ENCODE results near the gene C4BPB. TPM values are rescaled to one million over a fixed set of nuclear protein-coding genes. Genes with fewer than 3 reads are reported as not detected.
A peak's percentile ranks its signal among the peaks of the same experiment; 100 is the strongest.

The C4BPB gene
- total and polyA plus RNA-seq, 2 experiments from 2014 or later, result not detected

DNA sequence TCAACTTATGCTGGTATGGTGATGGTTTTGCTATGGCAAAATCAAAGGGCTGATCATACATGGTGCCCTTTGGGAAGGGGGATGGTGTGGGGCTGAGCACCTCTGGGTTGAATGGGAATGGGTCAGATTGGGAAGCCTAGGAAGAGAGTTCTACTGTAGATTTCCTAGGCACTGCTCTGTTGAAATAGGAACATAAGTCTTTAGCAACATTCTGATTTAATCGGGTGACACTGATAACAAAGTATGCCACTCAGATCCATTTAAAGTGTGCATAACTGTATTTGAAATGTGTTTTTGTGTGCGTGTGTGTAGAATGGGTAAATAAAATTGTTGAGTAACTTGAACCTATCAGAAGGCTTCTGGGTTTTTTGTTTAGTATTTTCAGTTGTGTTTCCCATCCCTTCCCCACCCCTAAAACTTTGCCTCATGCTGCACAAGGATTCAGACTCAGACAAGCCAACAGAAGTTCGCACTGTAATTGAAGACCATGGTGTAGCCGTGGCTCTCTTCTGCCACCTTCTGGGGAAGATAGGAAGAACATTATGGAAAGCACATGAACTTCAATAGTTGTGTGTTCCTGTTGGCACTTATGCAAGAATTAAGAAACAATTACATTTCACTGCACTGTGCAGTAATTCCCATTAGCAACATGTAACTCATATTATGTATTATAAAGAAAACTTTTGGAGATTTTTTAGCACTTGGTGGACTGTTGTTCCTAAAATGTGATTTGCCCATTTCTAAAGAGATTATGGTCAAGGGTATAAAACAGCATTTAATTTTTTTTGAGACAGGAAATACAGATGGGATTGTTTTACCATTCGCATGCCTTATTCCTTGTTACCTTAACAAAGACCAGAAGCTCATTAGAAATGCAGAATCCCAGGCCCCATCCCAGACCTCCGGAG is 10.9 kb upstream of the C4BPB start:
- H2AFZ ChIP-seq, result no peak overlapping the region
- H3F3A ChIP-seq (ENCODE audit: insufficient read depth), result no peaks in the 10 kb centered on the region
- H3K9me2 ChIP-seq (ENCODE audit: insufficient read depth), result no peaks in the 10 kb centered on the region
- no peak for TF ChIP-seq EZH2 (IDR thresholded peaks at IDR 0.05; ENCODE audit: insufficient read depth, poor library complexity, severe bottlenecking)
- TF ChIP-seq EZH2phosphoT487 (IDR thresholded peaks at IDR 0.05; ENCODE audit: insufficient read depth, low read depth), result no peak
- peak; percentile 75 for DNase-seq
- H3K27me3 ChIP-seq (replicated peaks; ENCODE audit: insufficient read depth), result 0 out of 2 replicates have a peak, but pooled peaks cover 3% of the 10 kb centered on the region
- no peaks in the 10 kb centered on the region for H3K9me3 ChIP-seq (ENCODE audit: low read depth)
- WGBS, 2 experiments (ENCODE audit: low coverage in 1 of 2, low lambda C conversion rate in 2 of 2, missing lambda C conversion rate in 2 of 2), result 40 to 43% methylated on average over 6 of the region's 6 CpGs
- in situ Hi-C loops (cut with MboI), result no loop called here
- no peak overlapping the region for H3K4me3 ChIP-seq
- no peaks in the 10 kb centered on the region for H3K36me3 ChIP-seq (ENCODE audit: low read depth)
- no peaks in the 10 kb centered on the region for H4K20me1 ChIP-seq (ENCODE audit: insufficient read depth)
- H3K9ac ChIP-seq, result no peak overlapping the region
- no peaks in the 10 kb centered on the region for H3K79me2 ChIP-seq (ENCODE audit: insufficient read depth)
- H3K27ac ChIP-seq, result no peak overlapping the region
- H3K4me2 ChIP-seq (ENCODE audit: unreplicated experiment), result no peak overlapping the region
- no peaks in the 10 kb centered on the region for H3K4me1 ChIP-seq (ENCODE audit: insufficient read depth)

DNA sequence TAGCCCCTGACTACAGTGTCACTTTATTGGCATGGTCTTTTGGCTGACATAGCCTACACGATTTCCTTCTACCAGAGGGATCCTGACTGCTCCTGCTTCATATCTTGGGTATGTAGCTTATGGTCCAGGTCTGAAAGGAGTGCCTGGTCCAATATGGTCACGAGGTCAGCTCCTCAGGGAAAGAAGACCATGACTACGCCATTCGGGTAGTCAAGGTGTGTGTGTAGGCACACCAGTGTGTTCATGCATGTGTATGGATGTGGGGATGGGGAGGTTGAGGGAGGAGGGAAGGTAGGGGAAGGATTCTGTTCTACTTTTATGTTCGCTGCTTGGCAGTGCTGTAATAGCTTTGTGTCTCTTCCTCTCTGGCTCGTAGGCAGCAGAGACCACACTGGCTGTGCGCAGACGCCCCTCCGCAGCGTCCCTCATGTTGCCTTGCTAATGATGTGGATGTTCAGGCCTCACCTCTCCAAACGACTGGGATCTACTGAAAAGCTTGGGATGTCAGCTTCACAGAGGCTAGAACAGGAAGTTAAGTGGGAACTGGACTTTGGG is 10.0 kb upstream of the C4BPB start:
- Histone ChIP-seq H3K9ac (no peak overlapping the region), H4K20me1 (ENCODE audit: insufficient read depth) (no peaks in the 10 kb centered on the region), H3K79me2 (ENCODE audit: insufficient read depth) (no peaks in the 10 kb centered on the region), H3K4me2 (ENCODE audit: unreplicated experiment) (no peak overlapping the region), H3K9me3 (ENCODE audit: low read depth) (no peaks in the 10 kb centered on the region), H3K9me2 (ENCODE audit: insufficient read depth) (no peaks in the 10 kb centered on the region), H3K36me3 (ENCODE audit: low read depth) (no peaks in the 10 kb centered on the region), H3K4me3 (no peak overlapping the region), H3K4me1 (ENCODE audit: insufficient read depth) (no peaks in the 10 kb centered on the region), H3K27ac (no peak overlapping the region), H3F3A (ENCODE audit: insufficient read depth) (no peaks in the 10 kb centered on the region), H3K27me3 (replicated peaks; ENCODE audit: insufficient read depth) (peaks cover 12% of the 10 kb centered on the region; the same call in 1 of the 2 replicates), H2AFZ (no peak overlapping the region)
- WGBS, 2 experiments (ENCODE audit: low coverage in 1 of 2, low lambda C conversion rate in 2 of 2, missing lambda C conversion rate in 2 of 2), result 75 to 77% methylated on average over 11 of the region's 11 CpGs
- TF ChIP-seq EZH2 (IDR thresholded peaks at IDR 0.05; ENCODE audit: insufficient read depth, poor library complexity, severe bottlenecking) (no peak), EZH2phosphoT487 (IDR thresholded peaks at IDR 0.05; ENCODE audit: insufficient read depth, low read depth) (no peak)
- in situ Hi-C loops (cut with MboI), result no loop called here
- no peak for DNase-seq

DNA sequence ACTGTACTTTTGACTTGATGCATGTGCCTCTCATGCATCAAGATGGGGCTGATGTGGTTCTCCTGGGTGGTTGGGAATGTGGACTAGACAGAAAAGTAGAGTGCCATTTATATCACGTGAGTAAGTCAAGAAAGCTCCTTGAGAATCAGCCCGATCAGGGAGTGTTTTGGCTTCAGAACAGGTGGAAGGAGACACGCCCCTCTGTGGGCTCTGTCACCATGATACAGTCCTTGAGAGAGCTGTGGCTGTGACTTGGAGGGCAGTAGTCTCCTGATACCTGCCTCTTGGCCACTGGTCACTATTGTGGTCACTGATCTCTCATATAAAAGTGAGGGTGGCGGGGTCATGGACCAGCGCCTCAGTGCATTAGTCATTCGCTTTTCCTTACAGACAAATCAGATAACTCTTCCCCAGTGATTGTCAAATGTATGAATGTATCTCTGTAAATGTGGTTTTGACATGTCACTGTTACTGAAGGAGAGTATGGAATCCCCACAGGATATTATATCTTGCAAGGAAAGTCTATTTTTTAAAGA is 8.9 kb upstream of the C4BPB start:
- Histone ChIP-seq H3K4me1 (ENCODE audit: insufficient read depth) (0 out of 2 replicates have a peak, but pooled peaks cover 3% of the 10 kb centered on the region), H4K20me1 (ENCODE audit: insufficient read depth) (no peaks in the 10 kb centered on the region), H3K79me2 (ENCODE audit: insufficient read depth) (no peaks in the 10 kb centered on the region), H3K9me2 (ENCODE audit: insufficient read depth) (no peaks in the 10 kb centered on the region), H3K36me3 (ENCODE audit: low read depth) (no peaks in the 10 kb centered on the region), H2AFZ (no peak overlapping the region), H3F3A (ENCODE audit: insufficient read depth) (no peaks in the 10 kb centered on the region), H3K27ac (no peak overlapping the region), H3K27me3 (replicated peaks; ENCODE audit: insufficient read depth) (peaks cover 12% of the 10 kb centered on the region; the same call in 1 of the 2 replicates), H3K9me3 (ENCODE audit: low read depth) (no peaks in the 10 kb centered on the region), H3K9ac (no peak overlapping the region), H3K4me3 (no peak overlapping the region), H3K4me2 (ENCODE audit: unreplicated experiment) (no peak overlapping the region)
- no peak for DNase-seq
- in situ Hi-C loops (cut with MboI), result no loop called here
- TF ChIP-seq EZH2 (IDR thresholded peaks at IDR 0.05; ENCODE audit: insufficient read depth, poor library complexity, severe bottlenecking) (no peak), EZH2phosphoT487 (IDR thresholded peaks at IDR 0.05; ENCODE audit: insufficient read depth, low read depth) (no peak)
- WGBS, 2 experiments (ENCODE audit: low coverage in 1 of 2, low lambda C conversion rate in 2 of 2, missing lambda C conversion rate in 2 of 2), result 74 to 77% methylated on average over 6 of the region's 6 CpGs

DNA sequence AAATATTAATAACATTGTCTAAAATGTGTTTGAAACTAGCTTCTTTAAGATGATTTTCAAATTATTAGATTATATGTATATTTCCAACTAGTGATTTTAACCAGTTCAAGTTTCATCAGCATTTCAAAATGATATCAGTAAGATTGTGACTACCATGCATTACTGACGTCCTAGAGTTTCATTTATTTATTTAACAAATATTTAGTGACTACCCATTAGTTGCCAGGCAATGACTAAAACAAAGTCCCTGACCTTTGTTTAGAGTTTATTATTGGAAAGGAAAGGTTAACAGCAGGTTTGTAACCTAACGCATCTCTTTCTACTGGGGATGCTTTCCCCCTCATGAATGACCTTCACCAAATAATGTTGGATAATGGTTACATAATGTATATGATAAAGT is 7.6 kb upstream of the C4BPB start:
- Histone ChIP-seq H2AFZ (no peak overlapping the region), H3K27ac (no peak overlapping the region), H3F3A (ENCODE audit: insufficient read depth) (no peaks in the 10 kb centered on the region), H4K20me1 (ENCODE audit: insufficient read depth) (no peaks in the 10 kb centered on the region), H3K27me3 (replicated peaks; ENCODE audit: insufficient read depth) (peaks cover 12% of the 10 kb centered on the region; the same call in 1 of the 2 replicates), H3K9ac (no peak overlapping the region), H3K79me2 (ENCODE audit: insufficient read depth) (no peaks in the 10 kb centered on the region), H3K9me2 (ENCODE audit: insufficient read depth) (no peaks in the 10 kb centered on the region), H3K36me3 (ENCODE audit: low read depth) (no peaks in the 10 kb centered on the region), H3K4me1 (ENCODE audit: insufficient read depth) (0 out of 2 replicates have a peak, but pooled peaks cover 3% of the 10 kb centered on the region), H3K4me3 (no peak overlapping the region), H3K9me3 (ENCODE audit: low read depth) (no peaks in the 10 kb centered on the region), H3K4me2 (ENCODE audit: unreplicated experiment) (no peak overlapping the region)
- no peak for DNase-seq
- no peak for TF ChIP-seq EZH2phosphoT487 (IDR thresholded peaks at IDR 0.05; ENCODE audit: insufficient read depth, low read depth)
- no peak for TF ChIP-seq EZH2 (IDR thresholded peaks at IDR 0.05; ENCODE audit: insufficient read depth, poor library complexity, severe bottlenecking)
- in situ Hi-C loops (cut with MboI), result no loop called here
- 41 to 42% methylated on average over 2 of the region's 2 CpGs for WGBS, 2 experiments (ENCODE audit: low coverage in 1 of 2, low lambda C conversion rate in 2 of 2, missing lambda C conversion rate in 2 of 2)

Measured in GM23248 (cell line).